Prostate gland (tissue), 2 donors: ENCODE results near the gene FIG4.

Source experiments
- CTCF ChIP-seq, 4 experiments: fragments of 200-600 bp in 2 of 4; fragments of 450-650 bp in 2 of 4; sonication (generic) in 2 of 4; IDR thresholded peaks; 1 replicate in 3 of 4; 2 replicates in 1 of 4; pipeline ENCODE4 v1.5.1; 2016 to 2019; ENCODE audit warnings: antibody characterized with exemption in 4 of 4, mild to moderate bottlenecking in 2 of 4, moderate library complexity in 2 of 4
- POLR2A ChIP-seq: fragments of 450-650 bp; IDR thresholded peaks from one replicate; pipeline ENCODE4 v1.6.1; 2016; ENCODE audit warnings: antibody characterized with exemption, mild to moderate bottlenecking
- POLR2AphosphoS5 ChIP-seq: sonication (generic); formaldehyde crosslinking; IDR thresholded peaks from one replicate; pipeline ENCODE4 v1.6.1; 2017; ENCODE audit warnings: antibody characterized with exemption

GRCh38 chr6:109782491-109782999 lies 91.4 kb downstream of the FIG4 start:
- TF ChIP-seq CTCF (IDR thresholded peaks at IDR 0.05) (no peak), POLR2A (no peak), POLR2AphosphoS5 (no peak)
